Measurements from ENCODE around the gene TRPM1.

TRPM1 gene

DNA sequence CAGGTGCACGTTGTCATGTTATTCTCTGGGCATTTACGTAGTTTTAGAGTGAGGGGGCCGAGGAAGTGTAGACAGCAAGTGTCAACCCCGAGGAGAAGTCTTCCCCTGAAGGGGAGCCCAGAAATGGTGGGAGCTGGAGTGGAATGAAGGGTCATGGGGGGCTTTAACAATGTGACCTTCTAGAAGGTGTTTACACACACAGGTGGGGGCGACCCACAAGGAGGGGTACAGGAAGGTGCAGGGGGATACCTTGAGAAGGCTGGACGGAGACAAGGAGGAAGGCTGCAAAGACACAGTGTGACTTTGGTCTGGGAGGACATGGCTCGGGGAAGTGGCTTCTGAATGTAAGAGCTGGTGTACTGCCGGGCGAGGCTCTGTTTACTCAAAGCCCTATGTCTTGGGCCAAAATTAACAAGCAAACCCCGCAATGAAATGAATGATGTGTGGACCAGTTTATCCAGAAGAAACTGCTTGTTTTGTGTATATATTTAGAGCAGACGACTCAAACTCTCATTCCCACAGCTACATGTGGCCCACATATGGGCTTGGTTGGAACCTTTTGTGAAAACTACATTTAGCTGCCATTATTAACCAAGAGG, 18.7 kb downstream of the TRPM1 start:
- DNase-seq (ENCODE audit: low spot score), result no peak

DNA sequence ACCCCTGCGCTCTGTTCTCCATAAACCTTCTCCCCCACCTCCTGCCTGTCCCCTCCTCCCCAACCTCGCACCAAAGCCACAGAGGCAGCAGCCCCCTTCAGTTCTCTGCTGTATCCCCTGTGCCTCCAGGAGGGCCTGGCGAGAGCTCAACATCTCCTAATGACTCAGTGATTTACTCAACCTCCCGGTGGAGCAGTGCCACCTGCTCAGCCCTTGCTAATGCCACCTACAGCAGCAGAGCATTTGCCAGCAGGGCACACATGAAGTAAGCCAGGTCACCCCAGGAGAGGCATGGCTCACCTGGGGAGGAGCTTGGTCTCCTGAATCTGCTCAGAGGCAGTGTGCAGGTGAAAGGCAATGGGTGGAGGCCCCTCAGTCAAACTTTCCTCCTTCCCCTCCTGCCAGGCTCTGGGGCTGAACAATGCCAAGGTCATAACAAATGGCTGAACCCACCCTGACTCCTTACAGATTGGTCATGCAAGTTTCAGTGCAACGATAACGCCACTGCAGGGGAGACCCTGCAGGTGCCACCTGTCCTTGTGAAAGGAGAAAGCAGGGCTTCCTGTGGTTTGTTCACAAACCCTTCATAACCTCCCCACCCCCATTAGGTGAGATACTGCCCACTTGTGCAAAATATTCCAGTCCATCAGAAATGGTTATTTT, 19.8 kb downstream of the TRPM1 start:
- no peak for DNase-seq (ENCODE audit: low spot score)

DNA sequence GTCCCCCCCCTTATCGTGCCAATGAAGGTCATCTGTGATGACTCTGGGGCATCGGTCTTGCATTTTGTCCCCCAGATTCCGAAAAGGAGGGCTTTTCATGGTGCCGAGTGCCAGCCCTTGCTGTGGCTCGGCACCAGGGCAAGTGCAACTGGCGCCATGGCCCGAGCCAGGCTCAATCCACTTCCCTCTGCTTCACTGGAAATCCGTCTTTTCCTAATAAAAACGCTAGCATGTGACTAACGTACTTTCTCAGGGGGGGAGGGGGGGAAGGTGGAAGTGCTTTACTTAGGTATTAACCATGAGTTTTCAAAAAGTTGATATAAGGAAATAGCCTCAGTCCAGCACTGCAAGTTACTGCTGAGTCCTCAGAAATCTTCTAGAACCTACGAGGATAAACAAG, 20.5 kb downstream of the TRPM1 start:
- DNase-seq (ENCODE audit: low spot score), result no peak

DNA sequence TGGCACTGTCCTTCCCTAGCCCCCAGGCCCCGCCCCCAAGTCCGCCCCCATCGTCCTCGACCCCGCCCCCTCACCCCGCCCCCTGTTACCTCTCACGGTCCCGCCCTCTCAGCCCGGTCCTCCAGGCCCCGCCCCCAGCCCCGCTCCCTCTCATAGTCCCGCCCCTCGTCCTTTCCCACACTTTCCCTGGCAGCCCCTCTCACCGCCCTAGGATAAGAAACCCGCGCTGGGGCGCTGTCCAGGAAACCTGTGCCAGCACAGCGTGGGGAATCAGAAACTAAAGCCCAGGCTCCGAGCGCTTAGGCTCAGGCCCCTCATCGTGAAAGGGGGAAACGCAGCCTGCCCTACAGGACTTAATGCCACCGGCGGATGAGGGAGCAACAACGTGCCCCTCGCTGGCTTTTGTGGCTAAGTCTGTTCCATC, 20.9 kb downstream of the TRPM1 start:
- no peak for DNase-seq (ENCODE audit: low spot score)

DNA sequence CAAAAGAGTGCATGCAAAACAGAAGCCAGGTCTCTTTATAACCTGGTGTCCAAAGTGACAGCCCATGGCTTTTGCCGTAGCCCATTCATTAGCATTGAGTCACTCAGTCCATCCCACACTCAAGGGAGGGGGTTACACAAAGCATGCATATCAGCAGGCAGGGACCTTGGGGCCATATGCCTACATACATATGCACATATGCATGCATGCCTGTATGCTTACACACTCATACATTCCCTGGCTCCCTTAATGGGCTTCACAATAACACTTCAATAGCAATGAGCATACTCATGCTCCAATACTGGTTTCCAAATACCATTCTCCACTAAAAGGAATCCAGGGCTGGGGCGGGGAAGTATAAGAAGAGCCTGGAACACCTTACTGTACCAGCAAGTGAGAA, 22.0 kb downstream of the TRPM1 start:
- no peak for DNase-seq (ENCODE audit: low spot score)

DNA sequence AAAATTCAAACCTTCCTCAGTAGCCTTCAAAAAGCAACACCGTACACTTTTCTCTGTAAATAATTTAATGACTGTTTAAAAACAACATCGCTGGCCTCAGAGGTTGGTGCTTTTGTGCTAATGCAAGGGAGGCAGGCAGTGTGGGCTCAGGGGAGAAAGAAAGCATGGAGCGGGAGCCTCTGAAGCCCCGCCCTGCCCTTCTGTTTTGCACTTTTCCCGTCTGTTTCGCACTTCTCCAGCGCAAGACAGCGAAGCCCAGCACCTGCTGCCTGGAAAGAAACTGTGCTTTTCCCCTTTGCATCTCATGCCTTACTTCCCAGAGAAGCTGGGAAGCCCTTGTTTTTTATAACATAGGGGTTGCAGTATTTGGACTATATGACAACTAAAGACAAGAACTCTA, 23.1 kb downstream of the TRPM1 start:
- DNase-seq (ENCODE audit: low spot score), result no peak

DNA sequence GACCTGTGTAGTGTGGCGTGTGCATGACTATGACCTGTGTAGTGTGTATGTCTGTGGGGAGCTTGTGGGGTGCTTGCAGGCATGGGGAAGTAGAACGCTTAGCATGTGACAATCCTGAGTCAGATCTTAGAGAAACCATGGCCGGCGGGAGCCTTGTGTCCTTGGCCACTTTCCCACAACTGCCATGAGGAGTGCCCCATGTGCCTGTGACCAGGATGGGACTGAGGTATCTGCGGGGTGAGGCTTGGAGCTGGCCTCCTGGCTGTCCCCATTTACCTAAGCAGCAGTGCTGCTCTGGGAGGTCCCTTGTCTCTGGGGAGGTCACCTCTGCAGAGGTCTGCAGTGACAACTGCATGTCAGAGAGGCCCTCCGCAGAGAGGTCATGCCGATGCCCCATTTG, 23.6 kb downstream of the TRPM1 start:
- DNase-seq (ENCODE audit: low spot score), result no peak

DNA sequence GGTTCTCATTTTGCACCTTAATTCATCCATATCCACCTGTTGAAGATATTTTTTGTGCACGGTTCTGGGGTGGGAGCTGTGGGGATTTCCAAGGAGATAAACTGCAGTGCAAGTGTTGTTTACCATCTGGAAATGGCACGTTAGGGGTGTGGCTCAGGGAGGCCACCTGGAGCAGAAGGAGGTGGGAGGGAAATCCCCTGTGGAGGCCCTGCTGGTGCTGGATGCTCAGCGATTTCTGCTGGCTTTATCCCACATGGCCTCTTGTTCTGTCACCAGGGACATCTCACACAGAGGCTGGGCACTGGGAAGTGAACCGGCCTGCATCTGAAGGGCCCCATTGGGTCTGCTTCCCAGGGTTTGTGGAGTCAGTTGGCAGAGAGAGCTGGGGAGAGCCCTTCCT, 24.3 kb downstream of the TRPM1 start:
- no peak for DNase-seq (ENCODE audit: low spot score)

DNA sequence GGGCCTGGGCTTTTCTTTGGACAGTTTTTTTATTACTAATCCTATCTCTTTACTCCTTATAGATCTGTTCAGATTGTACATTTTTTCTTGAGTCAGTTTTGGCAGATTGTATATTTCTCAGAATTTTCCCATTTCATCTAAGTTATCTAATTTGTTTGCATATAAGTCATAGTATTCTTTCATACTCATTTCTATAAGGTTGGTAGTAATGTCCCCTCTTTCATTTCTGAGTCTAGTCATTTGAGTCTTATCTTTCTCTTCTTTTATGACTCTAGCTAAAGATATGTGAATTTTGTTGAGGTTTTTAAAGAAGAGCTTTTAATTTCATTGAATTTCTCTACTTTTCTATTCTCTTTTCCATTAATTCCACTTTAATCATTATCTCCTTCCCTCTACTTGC, 27.2 kb downstream of the TRPM1 start:
- no peak for DNase-seq (ENCODE audit: low spot score)

DNA sequence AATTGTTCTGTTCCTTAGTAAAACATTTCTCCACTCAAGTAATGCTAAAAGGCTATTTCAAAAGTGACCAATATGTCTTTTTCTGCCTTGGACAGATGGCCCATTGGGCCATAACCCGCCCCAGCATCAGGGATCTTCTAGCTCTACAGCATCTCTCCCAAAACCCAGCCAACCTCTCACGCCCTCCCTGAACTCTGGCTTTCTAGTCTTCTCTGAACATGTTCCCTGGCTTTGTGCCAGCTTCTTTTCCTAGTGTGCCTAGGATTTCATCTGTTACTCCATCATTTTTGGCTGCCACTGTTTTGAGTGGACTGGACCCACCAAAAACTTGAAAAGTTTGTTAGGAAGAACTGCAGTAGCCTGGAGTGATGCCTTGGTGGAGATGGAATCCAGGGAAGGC, 30.7 kb downstream of the TRPM1 start:
- DNase-seq (ENCODE audit: low spot score), result no peak

DNA sequence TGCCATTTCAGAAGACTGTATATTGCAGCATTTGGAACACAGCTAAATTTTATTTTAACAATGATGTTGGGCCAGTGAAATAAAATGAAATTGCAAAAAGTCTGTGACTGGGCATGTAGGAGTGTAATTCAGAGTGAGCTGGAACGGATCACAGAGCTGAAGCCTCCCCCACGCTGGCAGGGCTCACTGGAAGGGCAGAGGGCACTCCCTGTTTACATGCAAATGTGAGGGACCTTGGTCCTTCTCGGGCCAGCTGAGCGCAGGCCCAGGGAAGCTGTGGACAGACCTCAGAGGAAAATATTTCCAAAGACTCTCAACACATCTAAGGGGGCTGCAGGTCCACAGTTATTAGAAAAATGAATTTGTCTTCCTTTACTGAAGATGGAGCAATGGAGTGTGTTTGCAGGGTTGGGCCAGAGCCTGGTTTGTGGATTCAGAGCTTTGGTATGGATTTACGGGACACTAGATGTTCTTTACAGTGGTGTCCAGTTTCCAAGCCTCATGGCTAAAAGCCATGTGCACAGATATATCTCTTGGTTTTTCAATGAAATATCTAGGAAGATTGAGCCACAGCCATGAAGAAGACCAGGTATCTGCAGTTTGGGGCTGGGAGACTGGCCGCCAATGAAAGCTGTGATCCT, 32.0 kb downstream of the TRPM1 start:
- DNase-seq (ENCODE audit: low spot score), result no peak

DNA sequence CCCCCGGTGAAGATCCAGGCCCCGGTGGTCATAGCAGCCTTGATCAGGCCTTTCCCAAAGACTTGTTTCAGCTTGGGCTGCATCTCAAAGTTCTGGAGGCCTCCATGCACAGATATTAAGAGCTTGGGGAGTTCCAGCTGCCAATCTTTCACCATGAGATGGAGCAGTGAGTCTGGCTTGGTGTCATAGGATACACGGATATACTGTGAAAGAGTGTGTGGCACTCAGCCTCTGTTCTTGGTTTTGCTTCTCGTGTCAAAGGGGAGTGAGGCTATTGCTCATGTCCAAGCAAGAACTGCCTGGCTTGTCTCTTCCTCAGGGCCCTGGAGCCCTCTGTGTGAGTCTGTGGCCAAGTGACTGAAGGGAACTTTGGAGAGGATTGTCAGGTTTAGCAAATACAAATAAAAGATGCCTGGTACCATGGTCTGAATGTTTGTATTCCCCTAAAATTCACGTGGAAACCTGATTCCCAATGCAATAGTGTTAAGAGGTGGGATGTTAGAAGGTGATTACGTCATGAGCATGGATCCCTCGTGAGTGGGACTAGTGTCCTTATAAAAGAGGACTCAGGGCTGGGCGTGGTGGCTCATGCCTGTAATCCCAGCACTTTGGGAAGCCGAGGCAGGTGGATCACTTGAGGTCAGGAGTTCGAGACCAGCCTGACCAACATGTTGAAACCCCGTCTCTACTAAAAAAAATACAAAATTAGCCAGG, 33.5 kb downstream of the TRPM1 start:
- no peak for DNase-seq (ENCODE audit: low spot score)

DNA sequence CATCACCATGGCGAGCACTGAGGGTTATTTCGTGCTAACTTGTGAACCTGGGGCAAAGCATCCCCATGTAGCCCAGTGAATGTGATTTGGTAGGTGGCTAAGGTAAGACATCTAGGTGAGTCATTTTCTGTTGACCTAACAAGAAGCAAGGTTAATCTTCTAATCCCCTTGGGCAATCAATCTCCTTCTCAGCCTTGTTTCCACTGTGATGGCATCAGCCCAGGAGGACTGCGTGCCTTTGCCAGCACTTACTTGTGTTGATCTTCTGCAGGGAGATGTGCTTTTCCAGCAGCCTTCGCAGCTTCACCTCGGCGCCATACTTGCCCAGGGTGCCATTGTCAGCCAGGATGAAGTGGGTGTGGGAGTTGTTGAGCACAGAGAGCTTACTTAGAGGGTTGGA, 35.7 kb downstream of the TRPM1 start:
- no peak for DNase-seq (ENCODE audit: low spot score)

DNA sequence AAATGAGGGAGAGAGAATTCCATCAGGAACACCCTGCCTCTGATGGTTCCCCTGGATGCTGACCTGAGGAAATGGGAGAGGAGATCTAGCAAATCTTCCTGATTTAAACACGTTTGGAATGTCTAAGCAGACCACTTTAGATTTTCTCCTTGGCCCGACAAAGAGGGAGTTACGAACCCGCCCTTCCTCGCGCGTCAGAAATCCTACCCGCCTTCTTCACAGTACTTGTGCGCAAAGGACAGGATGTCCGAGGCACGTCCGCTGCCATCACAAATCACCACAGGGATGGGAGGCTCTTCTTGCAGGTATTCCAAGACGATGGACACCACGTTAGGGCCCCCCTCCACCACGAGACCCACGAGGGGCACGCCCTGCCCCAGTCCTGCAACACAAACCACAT, 38.6 kb downstream of the TRPM1 start:
- DNase-seq (ENCODE audit: low spot score), result no peak

DNA sequence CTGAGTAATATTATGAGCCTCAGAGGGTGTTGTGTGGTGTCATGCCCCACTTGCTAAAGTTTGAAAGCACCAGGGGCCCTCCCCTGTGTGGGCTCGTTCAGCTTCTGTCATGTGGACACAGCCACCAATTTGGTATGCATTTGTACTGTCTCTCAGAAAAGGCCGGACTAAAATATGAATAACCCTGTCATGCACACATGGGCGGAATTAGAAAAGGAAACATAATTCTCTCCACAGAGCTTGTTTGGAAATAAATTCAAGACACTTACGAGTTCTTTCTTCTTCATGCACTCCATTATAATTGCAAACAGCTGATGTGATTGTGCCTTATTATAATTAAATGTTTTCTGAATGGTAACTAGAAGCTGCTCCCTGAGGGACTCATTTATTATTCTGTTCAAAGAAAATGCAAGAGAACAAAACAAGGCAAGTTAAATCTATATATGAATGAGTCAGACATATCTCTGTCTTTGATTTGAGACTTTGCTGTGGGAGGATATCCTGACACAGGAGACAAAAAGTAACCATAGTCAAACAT, 39.1 kb downstream of the TRPM1 start:
- no peak for DNase-seq (ENCODE audit: low spot score)

DNA sequence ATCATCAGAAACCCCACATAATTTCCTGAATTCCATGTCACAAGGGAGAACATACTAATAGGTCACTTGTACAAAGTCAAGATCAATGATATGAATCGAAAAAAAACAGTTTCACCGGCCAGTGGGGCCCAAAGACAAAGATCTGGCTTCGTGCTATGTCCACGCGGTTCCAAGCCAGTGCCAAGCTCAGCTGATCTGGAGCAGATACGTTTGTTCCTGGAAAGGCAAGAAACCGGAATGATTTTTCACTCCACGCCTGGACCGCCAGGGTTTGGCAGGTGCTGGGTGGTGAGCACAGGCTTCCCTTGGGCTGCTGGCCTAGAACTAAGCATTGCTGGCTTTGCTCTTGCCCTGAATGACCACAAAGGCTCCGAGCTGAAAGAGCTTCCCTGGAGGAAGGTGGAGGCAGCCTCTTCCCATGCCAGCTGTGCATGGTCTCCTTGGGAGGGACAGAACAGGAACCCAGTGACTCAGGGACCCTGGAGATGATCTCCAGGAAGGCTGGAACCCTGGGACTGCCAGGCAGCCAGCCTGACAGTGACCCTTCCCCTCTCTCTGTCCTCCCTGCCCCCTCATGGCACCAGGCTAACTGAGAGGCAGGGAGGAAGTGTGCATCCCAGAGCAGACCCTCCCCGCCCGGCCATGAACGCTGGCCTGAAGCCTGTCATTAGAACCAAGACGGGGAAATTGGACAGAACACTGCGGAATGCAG, 40.9 kb downstream of the TRPM1 start:
- DNase-seq (ENCODE audit: low spot score), result no peak

DNA sequence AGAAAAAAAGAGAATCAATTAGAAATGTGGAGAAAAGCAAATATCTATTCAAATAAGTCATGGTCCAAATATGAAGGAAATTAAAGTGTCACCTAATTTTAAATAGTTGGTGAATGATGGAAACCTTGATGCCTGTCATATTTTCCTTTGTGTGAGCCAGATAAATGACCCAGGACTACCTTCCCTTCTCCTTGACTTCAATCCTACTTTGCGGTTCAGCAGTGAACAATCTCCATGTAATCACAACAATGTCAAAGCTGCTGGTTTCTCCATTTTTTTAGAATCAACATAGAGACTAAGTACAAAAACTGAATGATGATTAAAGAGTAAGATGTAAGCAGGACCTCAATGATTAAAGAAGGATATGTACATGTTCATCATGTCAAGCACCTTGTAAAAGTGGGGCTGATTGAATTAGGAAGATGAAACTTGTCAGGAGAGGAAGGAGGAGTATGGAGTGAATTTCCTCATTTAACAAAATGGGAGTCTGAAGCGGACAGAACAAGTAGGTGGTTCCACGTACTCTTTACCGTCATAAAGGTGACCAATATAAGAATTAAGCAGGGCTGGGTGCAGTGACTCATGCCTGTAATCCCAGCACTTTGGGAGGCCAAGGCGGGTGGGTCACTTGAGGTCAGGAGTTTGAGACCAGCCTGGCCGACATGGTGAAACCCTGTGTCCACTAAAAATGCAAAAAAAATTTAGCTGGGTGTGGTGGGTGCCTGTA, 43.1 kb downstream of the TRPM1 start:
- DNase-seq (ENCODE audit: low spot score), result no peak

DNA sequence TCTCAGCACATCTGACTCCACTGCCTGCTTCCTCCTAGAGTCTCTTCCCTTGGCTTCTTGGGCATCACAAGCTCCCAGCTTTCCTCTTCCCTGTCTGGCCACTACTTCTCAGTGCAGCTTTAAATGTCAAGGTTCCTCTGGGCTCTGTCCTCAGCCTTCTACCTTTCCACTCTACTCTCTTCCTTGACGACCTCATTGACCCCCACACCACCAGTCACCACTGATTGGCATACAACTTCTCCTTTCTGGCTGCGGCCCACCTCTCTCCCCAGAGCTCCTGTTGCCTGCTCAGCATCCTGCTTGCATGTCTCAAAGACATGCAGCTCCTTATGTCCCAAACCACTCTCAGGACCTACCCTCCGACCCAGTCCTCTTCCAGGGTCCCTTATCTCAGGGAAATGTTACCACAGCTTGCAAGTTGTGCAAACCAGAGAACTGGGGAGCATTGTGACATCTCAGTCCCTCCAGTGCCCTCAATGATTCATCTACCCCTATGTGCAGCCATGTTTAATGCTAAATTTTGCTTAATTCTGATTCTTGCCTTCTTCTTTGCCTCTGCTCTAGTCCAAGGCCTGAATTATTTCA, 49.9 kb downstream of the TRPM1 start:
- no peak for DNase-seq (ENCODE audit: low spot score)

DNA sequence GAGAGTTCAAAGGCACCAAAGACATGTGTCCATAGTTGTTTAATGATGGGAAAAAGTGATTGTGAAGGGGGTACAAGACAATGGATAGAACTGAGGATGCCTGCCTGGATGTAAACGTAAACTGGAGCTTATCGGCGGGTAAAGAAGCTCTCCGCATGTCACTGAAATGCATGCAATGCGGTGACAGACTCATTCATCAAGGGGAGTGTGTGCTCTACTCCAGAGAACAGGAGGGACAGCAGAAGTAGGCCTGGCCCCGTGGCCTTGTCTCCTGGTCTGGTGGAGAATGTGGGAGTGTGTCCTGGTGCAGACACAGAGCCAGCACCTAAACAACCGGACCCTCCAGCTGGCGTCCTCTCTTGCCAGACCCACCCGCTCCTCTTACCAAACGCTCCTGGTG, 50.6 kb downstream of the TRPM1 start:
- no peak for DNase-seq (ENCODE audit: low spot score)

DNA sequence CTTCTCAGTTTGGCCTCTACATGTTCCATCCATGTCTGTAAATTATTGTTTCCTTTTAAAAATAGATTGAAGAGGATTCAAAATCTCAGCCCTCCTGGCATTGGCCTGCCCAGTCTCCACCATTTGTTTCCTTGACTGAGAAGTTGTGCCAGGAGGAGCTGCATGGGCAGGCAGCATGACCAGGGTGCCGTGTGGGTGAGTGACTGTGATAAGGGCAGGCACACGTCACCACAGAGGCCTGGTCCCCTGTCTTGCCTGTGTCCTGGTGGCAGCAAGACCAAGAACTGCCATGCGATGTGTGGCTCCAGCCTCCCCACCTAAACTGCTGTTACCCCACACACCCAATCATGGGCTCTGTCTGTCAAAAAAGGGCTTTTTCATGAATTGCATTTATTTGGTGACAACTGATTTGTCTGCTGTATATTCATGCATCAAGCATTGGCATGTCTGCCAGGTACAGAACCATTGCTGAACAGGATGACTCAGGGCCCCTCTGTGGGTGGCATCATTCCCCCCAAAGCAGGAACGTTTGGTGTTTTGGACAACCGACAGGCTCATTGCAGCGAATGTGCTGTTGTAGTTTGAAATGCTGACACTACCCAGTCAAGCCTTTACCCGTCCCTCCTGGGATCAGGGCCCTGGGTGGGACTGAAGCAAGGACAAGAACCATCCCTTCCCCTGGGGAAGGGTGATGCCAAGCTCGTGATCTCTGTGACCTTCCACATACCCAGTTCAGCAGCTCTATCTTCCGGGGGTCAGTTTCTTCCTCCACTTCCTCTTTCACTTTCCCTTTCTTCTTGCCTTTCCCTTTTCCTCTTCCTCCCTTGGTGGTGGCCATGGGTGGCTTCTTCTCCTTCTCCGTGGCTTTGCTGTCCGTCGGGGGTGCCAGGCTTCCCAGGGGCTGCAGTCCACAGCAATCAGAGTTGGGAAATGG, 51.6 kb downstream of the TRPM1 start:
- DNase-seq (ENCODE audit: low spot score), result no peak
